Stimulated activated CD8-positive, alpha-beta memory T cell treated with anti-CD3 and anti-CD28 coated beads, Interleukin-15, amount 100 ng/mL, for 4 hours (primary cell): ENCODE data around the gene ARHGAP6.
"Not testable (repeated sequence)": the region's sequence is repeated elsewhere in the genome, so short reads cannot be mapped to it uniquely, and the experiment has no call there.

Source experiments
- DNase-seq, 2 donors: peaks; one replicate each; pipeline ENCODE4 v3.0.0-alpha.2; 2020; ENCODE audit warnings: low read depth in 2 of 2

The ARHGAP6 gene

DNA sequence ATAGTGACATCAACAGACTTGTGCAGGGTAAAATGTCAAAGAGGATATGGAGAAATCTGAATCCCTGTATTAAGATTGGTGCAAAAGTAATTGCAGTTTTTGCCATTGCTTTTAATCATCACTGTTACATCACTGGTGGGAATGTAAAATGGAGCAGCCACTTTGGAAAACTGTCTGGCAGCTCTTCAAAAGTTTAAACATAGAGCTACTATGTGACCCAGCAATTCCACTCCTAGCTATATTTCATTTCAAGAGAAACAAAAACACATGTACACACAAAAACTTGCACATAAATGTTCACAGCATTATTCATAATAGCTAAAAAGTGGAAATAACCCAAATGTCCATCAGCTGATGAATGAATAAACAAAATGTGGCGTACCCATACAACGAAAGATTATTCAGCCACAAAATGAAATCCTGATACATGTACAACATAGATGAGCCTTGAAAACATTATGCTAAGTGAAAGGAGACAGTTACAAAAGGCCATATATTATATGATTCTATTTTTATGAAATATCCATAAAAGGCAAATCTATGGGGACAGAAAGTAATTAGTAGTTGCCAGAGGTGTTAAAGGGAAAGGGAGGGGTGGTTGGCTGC lies 266.1 kb downstream of the ARHGAP6 start:
- no peak for DNase-seq

DNA sequence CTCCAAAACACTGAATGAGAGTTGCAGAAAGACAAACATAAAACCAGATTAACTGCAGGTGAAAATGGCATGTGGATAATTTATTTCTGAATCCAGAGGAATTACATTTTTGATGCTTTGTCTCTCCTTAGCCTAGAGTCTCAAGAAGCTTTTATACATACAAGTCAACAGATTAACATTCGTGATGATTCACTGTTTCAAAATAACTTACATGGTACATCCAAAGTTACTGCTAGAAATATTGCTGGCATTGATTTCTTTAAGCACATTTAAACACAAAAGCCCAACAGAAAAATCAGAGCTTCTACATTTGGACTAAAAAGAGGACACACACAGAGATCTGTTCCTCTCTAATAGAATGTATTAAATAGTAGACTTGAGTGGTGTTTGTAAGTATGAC lies 266.9 kb downstream of the ARHGAP6 start:
- DNase-seq: no peak

DNA sequence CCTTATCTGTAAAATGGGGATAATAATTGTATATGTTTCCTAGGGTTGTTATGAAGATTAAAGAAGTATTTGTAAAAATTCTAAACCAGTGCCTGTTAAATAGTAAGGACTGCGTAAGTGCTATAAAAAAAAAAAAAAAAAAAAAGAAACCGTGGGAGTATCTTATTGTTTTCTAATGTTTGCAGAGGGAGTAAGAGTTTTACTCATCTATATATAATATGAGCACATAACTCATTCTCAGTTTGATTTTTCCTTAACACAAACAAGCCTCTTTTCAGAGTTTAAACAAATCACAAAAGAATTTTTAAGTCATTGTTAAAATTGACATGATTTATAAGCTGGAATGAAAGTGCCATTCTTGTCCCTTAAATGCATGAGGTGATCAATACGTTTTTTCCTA lies 267.6 kb downstream of the ARHGAP6 start:
- DNase-seq: no peak

DNA sequence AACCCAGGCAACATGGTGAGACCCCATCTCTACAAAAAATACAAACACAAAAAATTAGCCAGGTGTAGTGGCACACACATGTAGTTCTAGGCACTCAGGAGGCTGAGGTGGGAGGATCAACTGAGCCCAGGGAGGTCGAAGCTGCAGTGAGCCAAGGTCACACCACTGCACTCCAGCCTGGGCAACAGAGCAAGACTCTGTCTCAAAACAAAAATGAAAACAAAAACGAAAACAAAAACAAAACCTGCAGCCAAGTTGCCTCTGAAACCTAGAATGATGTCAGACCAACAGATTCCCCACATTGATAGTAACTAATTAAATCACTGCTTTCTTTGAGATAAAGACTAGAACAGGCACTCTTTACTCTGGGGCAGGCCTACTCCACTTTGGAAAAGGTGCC lies 268.0 kb downstream of the ARHGAP6 start:
- no peak for DNase-seq

DNA sequence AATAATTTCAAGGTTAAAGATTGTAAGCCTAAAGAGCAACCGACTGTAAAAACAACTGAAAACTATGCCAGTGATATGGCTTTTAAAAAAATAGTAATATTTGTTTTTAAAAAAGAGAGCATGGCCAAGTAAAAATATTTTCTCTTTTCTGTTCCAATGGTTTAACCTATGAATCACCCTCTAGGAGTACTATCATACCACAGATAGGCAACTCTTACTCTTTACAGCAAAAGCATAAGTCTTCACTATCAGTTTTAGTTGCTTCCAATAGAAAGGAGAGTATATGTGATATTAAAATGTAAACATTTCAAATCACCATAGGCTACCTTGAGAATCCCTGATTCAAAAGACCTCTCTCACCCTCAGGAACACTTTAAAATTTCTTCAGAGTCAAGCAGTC lies 269.9 kb downstream of the ARHGAP6 start:
- no peak for DNase-seq

DNA sequence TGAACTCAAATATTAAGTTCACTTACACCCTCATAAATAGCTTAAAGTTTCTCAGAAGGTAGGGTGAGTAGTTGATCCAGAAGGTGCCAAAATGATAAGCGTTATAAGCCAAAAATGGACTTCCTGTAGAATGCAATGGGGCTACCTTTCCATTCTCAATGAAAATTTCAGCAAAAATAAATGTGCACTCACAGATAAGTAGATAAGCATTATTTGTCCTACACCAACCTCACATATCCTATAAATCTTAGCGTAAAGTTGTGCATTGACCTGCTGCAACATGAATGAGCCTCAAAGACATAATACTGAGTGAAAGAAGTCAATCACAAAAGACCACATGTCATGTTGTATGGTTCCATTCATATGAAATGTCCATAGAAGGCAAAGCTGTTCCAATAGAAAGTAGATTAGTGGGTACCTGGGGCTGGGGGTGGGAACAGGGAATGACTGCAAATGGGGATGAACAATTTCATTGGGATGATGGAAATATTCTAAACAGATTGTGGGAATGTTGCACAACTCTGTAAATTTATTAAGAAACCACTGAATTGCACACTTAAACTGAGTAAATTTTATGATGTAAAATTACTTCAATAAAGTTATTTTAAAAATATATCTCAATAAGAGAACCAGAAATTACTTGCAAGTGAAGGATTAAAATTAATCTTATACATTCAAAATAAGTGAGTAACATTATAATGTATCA lies 271.6 kb downstream of the ARHGAP6 start:
- no peak for DNase-seq

DNA sequence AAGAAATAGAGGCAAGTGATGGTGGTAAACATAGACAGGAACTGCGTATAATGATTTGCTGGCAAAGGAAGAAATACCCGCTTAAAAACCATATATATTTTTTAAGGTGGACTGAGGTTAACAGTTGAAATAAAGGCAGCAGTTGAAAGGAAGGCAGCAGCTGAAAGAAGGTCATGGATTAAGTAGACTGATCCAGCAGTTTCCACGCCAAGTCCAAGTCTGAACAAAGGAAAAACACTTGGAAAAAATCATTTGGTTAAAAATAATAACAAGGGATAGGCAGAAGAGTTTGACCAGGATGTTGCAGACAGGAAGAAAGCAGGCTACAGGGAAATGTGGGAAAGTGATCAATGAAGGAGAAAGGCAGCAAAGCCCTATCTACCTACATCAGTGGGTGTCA lies 278.9 kb downstream of the ARHGAP6 start:
- DNase-seq: no peak

DNA sequence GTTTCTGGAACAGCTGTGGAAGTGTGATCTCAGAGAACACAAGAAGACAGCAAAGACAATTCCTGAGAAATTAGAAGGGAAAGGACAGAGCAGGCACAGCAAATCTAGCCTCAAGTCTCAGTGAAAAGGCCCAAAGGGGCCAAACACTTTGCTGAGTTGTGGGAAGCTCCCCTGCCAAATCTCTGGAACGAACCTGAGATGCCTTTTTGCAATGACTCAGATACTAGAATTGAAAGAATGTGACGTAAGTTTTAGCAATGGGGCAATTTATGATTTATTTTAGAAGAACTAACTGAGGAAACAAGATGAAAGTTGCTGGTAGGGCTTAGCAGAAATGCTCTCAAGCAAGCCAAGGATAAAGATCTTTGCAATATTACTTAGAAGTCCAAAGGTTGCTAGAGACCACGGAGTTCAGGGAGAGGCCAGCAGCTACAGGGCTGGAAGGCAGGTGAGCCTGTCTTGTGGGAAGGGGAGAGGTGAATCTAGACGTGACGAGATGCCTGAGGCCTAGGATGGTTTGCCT lies 279.7 kb downstream of the ARHGAP6 start:
- no peak for DNase-seq

DNA sequence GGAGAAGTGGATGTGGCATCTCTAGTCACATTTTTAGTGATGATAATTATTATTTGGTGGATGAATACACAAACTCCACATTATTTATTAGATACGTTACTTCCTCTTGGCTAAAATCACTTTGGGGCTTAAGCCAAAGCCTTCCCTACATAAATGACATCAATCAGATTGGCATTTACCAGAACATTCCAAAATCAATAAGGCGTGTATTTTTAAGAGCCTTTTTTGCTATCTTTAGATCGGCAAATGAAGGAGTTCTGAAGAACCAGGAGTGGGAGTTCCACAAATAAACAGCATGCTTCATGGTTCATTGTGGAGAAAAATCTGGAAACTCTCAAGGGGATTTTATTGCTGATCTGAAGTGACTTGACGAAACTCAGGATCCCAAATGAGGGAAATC lies 282.8 kb downstream of the ARHGAP6 start:
- no peak for DNase-seq

DNA sequence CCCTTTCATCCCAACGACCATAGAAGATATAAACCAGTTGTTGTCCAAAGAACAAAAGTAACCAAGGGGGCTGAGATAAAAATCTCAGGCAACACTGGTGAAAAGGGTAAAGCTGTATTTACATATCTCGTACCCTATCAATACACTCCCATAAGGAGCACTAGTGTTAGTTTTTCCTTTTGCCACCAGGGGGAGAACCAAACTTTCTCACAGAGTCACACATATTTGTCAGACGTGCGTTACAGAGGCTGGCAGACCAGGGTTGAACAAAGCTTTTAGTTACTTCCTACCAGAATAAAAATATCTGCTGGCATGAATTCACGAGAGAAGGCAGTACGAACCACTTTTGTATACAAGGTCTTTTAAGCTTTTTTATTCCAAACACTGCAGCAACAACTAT lies 284.3 kb downstream of the ARHGAP6 start:
- DNase-seq: no peak

DNA sequence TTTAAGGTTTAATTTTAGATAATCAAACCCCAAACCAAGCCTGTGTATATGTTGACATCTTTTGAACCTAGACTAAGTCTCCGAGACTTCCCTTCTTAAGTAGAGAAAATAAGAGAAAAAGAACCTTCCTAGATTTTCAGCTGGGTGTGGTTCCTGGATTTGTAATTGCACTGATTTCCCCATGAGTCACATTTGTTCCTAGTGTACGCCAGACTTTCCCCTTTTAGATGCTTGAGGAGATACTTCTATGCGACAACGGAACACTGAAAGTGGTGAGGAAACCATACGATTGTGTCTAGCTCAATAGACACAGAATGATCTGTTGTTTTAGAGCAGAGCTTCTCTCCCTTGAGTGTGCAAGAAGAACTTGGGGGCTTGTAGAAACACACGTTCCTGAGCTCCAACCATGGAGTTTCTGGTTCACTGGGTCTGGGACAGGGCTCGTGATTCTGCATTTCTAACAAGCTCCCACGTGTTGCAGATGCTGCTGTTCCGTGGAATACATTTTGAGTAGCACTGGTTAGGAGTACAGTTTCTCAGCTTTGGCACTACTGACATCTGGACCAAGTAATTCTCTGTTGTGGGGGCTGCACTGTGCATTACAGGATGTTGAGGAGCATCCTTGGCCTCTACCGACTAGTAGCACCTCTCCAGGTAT lies 285.4 kb downstream of the ARHGAP6 start:
- DNase-seq: no peak

DNA sequence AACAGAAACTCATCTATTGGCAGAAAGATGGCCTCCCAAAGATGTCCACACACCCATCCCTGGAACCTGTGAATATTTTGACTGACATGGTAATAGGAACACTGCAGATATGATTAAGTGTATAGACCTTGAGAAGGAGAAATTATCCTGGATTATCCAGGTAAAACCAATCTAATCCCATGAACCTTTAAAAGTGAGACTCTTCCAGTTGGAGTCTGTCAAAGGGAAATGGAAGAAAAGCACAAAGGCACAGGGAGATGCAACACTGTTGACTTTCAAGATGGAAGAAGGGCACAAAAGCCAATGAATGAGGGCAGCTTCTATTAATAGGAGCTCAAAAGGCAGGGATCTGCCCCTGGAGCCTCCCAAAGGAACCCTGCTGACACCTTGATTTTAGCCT lies 289.6 kb downstream of the ARHGAP6 start:
- no peak for DNase-seq

DNA sequence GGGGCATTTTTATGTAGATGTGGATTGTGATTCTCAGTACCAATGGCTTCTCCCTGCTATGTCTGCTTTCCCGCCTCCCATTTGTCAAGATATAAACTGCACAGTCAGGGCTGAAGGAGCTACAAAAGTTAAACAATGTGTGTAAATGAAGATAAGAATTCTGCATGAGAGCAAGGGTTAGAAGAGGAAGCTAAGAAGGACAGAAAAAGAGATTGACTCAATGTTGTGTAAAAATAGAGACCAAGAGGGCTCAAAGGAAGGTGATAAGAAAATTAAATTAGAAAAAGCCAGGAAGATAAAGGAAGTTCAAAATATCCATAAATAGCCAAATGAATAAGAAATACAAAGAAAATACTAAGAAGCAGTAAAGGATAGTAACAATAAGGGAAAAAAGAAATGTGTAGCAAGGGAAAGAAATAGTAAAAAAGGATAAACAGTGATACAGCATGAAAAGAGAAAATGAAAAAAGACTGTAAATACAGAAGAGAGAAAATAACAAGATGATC lies 290.1 kb downstream of the ARHGAP6 start:
- no peak for DNase-seq

DNA sequence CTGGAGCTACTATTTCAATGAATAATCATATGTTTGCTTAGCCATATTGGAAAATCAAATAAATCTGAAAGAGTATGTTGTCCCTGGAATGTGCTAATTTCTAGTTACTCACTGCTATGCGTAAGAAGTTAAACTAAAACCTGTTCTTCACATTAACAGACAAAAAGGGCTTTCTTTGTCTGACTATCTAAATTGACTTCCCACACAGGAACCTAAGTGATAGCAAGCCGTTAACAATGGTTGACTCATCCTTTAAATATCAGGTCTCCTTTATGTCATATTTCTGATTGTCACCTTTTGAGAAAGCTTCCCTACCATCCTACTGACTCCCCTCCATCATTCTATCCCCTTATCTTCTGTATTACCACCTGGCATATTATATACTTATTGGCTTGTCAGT lies 291.1 kb downstream of the ARHGAP6 start:
- no peak for DNase-seq

DNA sequence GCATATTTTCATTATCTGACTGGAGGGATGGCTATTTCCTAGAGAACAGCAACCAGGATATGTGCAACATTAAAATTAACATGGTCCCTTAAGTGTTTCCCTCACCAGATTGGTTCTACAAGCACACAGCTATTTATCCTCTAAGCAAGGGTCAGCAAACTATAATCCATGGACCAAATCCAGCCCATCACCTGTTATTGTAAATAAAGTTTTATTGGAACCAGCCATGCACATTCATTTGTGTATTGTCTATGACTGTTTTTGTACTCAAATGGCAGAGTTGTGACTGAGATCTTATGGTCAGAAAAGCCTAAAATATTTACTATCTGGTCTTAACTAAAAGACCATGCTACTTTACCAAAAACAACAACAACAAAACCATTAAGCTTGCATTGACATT lies 294.6 kb downstream of the ARHGAP6 start:
- no peak for DNase-seq

DNA sequence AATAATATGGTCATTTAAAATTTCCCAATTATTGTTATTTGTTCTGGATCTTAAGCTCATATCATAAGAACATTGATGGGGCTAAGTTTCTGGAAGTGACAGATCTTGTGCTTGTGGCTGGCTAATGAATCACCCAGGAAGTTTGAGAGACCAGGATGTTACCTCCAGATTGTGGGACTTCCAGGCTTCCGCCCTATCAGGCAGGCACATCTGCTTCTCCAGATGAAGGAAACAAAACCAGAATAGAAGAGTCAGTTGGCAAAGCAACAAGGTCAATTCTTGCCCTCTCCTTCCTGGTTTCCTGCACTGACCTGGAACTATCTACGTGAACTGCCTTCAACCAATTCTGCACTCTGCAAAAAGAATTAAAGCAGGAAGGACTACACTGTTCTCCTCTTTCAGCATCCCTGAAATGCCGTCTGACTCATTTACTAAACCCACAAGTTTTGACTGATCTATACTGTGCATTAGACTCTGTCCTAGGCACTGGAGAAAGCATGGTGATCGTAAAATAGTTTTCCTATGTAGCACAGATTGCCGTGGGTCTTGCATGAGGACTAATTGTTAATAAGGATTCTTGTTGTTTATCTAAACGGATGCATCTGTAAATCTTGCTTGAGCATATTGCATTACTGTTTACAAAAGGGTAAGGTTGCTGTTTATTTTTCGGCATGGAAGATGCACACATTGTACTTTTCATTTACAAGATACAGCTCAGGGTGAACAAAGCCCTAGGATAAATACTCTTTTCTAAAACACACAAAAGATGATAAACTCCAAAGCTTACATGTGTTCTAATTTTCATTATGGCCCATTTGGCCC lies 297.9 kb downstream of the ARHGAP6 start:
- DNase-seq: no peak

DNA sequence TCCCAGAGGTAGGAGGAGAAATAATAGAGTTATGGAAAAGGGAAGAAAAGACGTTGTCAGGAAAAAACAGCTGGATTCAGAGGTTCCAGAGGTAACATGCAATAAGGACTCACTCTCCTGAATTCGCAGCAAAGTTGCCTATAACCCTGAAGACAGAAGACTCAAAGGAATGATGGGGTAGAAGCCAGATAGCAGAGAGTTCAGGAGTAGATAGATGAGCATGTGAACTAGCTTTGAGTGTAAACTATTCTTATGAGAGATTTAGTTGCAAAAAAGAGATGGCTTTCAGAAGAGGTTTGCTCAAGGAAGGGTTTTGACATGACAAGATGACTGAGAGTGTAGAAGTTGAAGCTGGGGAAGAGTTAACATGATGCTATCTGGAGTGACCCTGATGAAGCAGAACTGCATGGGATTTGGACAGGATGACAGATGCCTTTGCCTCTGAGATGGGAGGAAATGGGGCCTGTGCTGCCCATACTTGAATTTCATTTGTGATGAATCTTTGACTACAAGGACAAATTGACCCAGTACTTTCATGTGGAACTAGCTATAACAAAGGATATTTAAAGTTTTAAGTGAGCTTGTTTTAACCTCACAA lies 298.6 kb downstream of the ARHGAP6 start:
- DNase-seq: no peak

DNA sequence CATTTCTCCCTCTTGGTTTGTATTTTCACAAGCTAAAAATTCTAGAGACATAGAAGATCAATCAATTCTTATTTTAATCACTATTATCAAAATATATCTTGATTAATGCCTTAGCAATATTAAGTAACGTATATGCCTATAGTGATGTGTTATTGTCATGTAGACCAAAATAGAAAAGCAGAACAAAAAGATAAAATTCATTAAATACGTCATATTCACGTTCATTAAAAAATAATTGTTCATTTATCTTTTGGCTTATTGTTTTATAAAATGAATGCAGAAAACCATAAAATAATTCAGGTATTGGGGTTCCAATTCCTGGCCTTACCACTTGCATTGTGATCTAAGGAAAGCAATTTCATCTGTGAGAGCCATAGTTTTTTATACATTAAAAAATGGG lies 300.3 kb downstream of the ARHGAP6 start:
- DNase-seq: no peak

DNA sequence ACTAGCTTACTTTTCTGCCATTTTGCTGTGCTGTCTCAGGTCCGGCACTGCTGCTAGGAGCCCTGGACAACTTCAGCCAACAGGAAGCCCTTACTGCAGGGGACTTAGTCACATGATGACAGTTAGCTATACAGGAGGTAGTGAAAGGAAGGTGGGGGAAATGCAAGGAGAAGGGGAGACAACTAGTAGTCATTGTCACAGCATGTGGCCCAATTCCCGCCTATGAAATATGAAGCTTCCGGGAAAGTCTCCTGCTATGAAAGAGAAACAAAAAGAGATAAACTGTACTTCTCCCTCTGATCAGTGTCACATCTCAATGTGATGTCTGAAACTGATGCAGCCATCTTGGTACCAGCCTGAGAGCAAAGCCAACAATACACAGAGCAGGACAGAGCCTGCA lies 300.9 kb downstream of the ARHGAP6 start:
- no peak for DNase-seq

DNA sequence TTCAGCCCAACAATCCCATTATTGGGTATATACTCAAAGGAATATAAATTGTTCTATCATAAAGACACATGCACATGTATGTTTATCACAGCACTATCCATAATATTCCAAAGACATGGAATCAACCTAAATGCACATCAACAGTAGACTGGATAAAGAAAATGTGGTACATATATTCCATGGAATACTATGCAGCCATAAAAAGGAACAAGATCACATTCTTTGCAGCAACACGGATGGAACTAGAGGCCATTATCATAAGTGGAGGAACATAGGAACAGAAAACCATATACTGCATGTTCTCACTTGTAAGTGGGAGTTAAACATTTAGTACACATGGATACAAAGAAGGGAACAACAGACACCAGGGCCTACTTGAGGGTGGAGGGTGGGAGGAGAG lies 301.9 kb downstream of the ARHGAP6 start:
- DNase-seq: not testable (repeated sequence)

DNA sequence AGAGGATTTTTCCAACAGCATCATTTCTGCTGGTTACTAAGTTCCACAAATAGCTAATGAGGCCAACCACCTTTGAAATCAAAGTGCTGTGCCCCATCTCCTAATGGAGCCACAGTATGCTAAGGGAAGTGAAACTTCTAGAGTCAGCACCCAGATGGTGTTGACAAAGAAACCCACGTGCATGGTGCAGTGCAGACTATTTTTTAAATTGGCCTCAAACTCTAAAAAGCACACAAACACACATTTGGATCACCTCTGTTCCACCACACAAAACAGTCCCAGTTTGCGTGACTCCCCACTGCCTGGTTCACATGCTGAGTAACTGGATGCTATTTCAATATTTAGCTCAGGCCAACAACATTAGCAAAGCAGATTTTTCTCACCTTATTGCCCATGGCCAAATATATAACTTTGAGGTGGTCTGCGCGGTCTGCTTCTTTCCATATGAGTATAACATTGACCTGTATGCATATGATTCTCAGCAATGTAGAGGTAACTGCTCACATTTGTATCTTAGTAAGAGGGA lies 302.6 kb downstream of the ARHGAP6 start:
- DNase-seq: no peak
